RWPE1 (cell line): ENCODE measurements around the gene EWSR1.
"Not testable (repeated sequence)": the region's sequence is repeated elsewhere in the genome, so short reads cannot be mapped to it uniquely, and the experiment has no call there.

ENCODE experiments used
- CTCF ChIA-PET: fragments of 350-600 bp; sonication (Branson Sonifier 250); formaldehyde crosslinking; extraction: SDS; loops from one replicate; lab custom pipeline; 2021; lab: Yijun Ruan, JAX
- POLR2A ChIA-PET: fragments of 400-600 bp; formaldehyde crosslinking; extraction: SDS; loops from one replicate; lab custom pipeline; 2020; ENCODE audit warnings: antibody characterized with exemption; ENCODE audit not compliant: low non-redundant PET; lab: Yijun Ruan, JAX
- DNase-seq: peaks from one replicate; pipeline ENCODE4 v3.0.0; 2012; ENCODE audit warnings: low spot score
- H3K27ac ChIP-seq: fragments of 450-650 bp; 2 replicates; pipeline ENCODE4 v1.5.1; 2017
- TF ChIP-seq, protein P1 (sequence below): fragments of 450-650 bp; conservative IDR thresholded peaks from 2 replicates; pipeline ENCODE4 v1.5.1; 2017; ENCODE audit warnings: low read depth, mild to moderate bottlenecking

The EWSR1 gene

DNA sequence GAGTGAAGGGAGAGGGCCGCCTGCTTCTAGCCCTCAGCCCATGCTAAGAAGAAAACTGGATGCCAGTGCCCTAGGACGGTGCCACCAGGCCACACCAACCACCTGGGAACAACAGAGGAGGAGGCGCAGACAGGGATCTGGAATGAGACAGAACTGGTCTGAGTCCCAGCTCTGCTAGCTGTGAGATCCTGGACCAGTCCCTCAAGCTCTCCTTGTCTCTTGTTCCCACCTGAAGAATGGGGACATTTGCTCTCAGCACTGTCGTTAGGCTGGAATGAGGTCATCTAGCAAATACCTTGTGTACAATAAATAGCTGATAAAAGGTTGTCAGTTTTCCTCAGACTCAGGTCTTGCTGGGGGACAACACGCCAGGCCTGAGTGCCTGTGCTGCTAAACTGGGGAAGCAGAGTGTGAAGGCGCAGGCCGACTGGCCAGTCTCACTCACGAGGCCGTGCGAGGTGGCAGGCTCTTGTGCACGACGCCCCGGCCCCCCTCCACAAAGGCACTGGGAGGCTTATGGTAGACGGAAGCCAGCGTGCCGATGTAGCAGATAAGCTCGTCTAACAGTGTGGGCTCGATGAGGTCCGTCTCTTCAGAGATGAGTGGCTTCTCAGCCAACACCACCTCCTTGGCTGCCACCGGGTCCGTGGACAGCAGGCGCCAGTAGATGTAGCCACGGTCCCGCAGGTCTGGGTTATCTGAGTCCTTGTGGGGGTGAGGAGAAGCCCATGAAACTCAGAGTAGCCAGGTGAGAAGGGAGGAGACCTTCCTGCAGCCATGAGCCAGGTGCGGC lies 73.2 kb downstream of the EWSR1 start:
- CTCF ChIA-PET, result no interaction called here
- no peak for DNase-seq
- no peak overlapping the region for H3K27ac ChIP-seq
- TF ChIP-seq, protein P1, sequence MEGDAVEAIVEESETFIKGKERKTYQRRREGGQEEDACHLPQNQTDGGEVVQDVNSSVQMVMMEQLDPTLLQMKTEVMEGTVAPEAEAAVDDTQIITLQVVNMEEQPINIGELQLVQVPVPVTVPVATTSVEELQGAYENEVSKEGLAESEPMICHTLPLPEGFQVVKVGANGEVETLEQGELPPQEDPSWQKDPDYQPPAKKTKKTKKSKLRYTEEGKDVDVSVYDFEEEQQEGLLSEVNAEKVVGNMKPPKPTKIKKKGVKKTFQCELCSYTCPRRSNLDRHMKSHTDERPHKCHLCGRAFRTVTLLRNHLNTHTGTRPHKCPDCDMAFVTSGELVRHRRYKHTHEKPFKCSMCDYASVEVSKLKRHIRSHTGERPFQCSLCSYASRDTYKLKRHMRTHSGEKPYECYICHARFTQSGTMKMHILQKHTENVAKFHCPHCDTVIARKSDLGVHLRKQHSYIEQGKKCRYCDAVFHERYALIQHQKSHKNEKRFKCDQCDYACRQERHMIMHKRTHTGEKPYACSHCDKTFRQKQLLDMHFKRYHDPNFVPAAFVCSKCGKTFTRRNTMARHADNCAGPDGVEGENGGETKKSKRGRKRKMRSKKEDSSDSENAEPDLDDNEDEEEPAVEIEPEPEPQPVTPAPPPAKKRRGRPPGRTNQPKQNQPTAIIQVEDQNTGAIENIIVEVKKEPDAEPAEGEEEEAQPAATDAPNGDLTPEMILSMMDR, result no peak
- POLR2A ChIA-PET, result no interaction called here

- H3K27ac ChIP-seq, result peak overlapping the region; percentile 77; the same call in 1 of the 2 replicates
- no peak for DNase-seq
- ChIA-PET POLR2A (no interaction called here), CTCF (no interaction called here)
- TF ChIP-seq, protein P1, result no peak
Observed at GRCh38 chr22:29341849-29342127, 73.7 kb downstream of the EWSR1 start.

DNA sequence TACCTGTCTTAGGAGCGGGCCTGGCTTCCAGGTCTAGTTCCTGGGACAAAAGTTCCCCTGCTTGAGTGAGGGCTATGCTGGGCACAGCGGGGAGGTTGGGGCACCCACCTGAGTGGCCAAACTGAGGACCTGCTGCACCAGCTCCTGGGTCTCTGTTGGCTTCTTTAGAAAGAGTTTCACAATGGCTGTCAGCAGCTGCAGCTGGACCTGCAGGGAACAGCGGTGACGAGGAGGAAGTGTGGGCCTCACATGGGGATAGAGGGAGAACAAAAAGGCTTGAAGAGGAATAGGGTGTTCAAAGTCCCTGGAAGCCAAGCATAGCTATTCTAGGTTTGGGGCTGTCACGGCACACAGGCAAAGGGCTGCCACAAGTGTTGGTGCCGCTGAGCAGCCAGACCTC lies 74.1 kb downstream of the EWSR1 start:
- no peak for DNase-seq
- peak overlapping the region; percentile 77 for H3K27ac ChIP-seq
- CTCF ChIA-PET, result no interaction called here
- POLR2A ChIA-PET, result no interaction called here
- TF ChIP-seq, protein P1, result no peak

GRCh38 chr22:29342577-29343312 lies 74.7 kb downstream of the EWSR1 start:
- peak overlapping the region; percentile 77 for H3K27ac ChIP-seq
- TF ChIP-seq, protein P1, result no peak
- ChIA-PET POLR2A (no interaction called here), CTCF (no interaction called here)
- peak; percentile 20 for DNase-seq

DNA sequence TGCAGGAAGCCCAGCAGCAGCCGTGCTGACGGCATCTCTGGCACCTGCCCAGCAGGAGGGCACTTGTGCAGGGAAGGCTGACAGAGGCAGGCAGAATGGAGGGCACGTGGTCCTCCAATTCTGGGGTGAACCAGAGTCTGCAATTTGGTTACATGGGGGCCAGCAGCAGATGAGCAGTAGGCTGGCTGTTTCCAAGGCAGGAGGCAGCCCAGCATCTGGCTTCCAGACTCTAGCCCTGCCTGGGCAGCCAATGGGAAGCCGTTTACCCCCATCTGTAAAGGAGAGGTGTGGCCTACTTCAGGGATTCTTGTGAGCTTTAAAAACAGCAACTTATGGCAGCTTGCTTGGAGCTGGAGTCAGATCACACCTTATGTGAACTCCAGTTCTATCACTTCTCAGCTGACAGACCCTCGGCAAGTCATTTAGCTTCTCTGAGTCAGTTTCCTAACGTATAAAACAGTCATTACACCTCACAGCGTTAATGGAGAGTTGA lies 75.3 kb downstream of the EWSR1 start:
- peak; percentile 36 for DNase-seq
- ChIA-PET POLR2A (no interaction called here), CTCF (no interaction called here)
- peak overlapping the region; percentile 77 for H3K27ac ChIP-seq
- TF ChIP-seq, protein P1, result no peak

DNA sequence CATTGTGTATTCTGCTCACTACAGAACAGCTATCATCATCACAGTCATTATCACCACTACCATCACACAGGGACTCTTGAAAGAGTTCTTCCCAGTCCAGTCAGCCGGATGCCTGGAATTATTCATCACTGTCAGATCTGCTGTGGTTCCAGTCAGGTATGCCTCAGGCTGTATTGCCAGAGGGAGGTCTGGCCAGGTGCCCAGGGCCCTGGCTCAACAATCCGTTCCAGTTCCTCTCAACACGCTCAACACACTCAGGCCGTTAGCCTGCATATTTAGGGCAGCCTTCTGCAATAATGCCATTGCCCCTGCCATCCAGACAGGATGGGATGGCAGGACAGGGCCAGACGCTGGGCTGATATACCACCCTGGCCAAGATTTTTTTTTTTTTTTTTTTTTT lies 76.1 kb downstream of the EWSR1 start:
- POLR2A ChIA-PET, result no interaction called here
- TF ChIP-seq, protein P1, result no peak
- CTCF ChIA-PET, result no interaction called here
- peak; percentile 78 for DNase-seq
- peak overlapping the region; percentile 77 for H3K27ac ChIP-seq

- CTCF ChIA-PET, POLR2A ChIA-PET: not testable (repeated sequence)
Observed at GRCh38 chr22:29344889-29345288, 76.8 kb downstream of the EWSR1 start.

More at GRCh38 chr22:29344889-29345288, 76.8 kb downstream of the EWSR1 start:
- not testable (repeated sequence) for DNase-seq
- H3K27ac ChIP-seq, result peak overlapping the region; percentile 77
